Left lung (tissue), 10 donors: Measurements from ENCODE around the gene FRY. TPM values are rescaled to one million over a fixed set of nuclear protein-coding genes. Genes with fewer than 3 reads are reported as not detected.

Experiments
- ATAC-seq: fragments of 200-7000 bp; cut with Tn5 transposase; one replicate; pipeline ENCODE4 v1.9.1; 2020; ENCODE audit warnings: moderate library complexity
- DNase-seq, 4 donors: peaks; one replicate each; pipeline ENCODE4 v3.0.0-alpha.2; 2013 to 2020
- H3K27ac ChIP-seq, 2 donors: fragments of 200-600 bp; sonication (generic) in 1 of 2; one replicate each; pipeline versions ENCODE4 v1.5.0 to v1.8.0; 2020 to 2021
- H3K27me3 ChIP-seq, 2 donors: fragments of 200-600 bp; sonication (generic) in 1 of 2; one replicate each; pipeline versions ENCODE4 v1.5.0 to v1.8.0; 2020 to 2021
- H3K36me3 ChIP-seq, 2 donors: fragments of 200-600 bp; sonication (generic) in 1 of 2; one replicate each; pipeline versions ENCODE4 v1.5.0 to v1.8.0; 2020 to 2021
- H3K4me1 ChIP-seq, 2 donors: fragments of 200-600 bp; one replicate each; pipeline ENCODE4 v1.8.0; 2021
- H3K4me3 ChIP-seq, 2 donors: fragments of 200-600 bp; sonication (generic) in 1 of 2; one replicate each; pipeline versions ENCODE4 v1.5.0 to v1.8.0; 2020 to 2021; ENCODE audit warnings: mild to moderate bottlenecking in 1 of 2
- H3K9me3 ChIP-seq, 2 donors: fragments of 200-600 bp; sonication (generic) in 1 of 2; one replicate each; pipeline versions ENCODE4 v1.5.0 to v1.8.0; 2020 to 2021
- intact Hi-C, 2 donors: fragments of 100-400 bp; cut with DNase I; formaldehyde crosslinking; loops; one replicate each; pipeline versions ENCODE4 v1.11.2 to v1.14.2; 2022
- polyA plus RNA-seq, 6 donors: library from polyadenylated mRNA; unstranded; fragments of 120-200 nt; gene quantifications; one replicate each; pipeline ENCODE4 v1.2.1, GENCODE V29; 2013; ENCODE audit not compliant: insufficient read length in 6 of 6
- total RNA-seq, 2 donors: library from RNA; stranded (reverse); fragmentation: NEBNext Ultra II Directional; extraction: Animal tissue kit (Norgen Biotek cat#: 25700); gene quantifications; one replicate each; pipeline ENCODE4 v1.2.1, GENCODE V29; 2021
- TF ChIP-seq, protein P1 (sequence below), 2 donors: fragments of 200-600 bp; sonication (generic) in 1 of 2; IDR thresholded peaks; one replicate each; pipeline versions ENCODE4 v1.5.0 to v1.8.0; 2021; ENCODE audit warnings: antibody characterized with exemption in 2 of 2
- donor health status: DM: no; HTN: yes; CAD: no.
- donor health status: DM: no; HTN: no; CAD: no.

Gene FRY
- total and polyA plus RNA-seq, 8 donors = 41.6 to 53.4 (median 49.2) TPM

DNA sequence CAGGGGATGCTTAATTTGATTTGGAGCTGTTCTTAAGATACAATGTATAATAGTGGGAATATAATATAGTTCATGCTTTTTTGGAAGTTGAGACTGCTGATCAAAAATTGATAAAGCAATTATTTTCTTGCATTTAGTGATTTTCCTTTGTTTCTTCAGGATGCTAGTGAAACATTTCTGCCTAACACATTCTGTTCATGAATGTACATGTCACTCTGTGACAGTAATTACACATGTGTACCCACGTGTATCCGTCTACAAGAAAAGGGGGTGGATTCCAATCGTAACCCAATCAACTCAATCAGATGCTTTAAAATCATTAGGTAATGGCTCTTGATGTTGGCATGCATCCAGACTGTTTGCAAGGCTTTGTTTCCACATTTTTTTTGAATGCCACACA is 5.0 kb upstream of the FRY start:
- H3K4me1 ChIP-seq = peaks cover 0 to 10% of the 10 kb centered on the region in 2 donors
- H3K4me3 ChIP-seq = no peak overlapping the region
- TF ChIP-seq, protein P1, sequence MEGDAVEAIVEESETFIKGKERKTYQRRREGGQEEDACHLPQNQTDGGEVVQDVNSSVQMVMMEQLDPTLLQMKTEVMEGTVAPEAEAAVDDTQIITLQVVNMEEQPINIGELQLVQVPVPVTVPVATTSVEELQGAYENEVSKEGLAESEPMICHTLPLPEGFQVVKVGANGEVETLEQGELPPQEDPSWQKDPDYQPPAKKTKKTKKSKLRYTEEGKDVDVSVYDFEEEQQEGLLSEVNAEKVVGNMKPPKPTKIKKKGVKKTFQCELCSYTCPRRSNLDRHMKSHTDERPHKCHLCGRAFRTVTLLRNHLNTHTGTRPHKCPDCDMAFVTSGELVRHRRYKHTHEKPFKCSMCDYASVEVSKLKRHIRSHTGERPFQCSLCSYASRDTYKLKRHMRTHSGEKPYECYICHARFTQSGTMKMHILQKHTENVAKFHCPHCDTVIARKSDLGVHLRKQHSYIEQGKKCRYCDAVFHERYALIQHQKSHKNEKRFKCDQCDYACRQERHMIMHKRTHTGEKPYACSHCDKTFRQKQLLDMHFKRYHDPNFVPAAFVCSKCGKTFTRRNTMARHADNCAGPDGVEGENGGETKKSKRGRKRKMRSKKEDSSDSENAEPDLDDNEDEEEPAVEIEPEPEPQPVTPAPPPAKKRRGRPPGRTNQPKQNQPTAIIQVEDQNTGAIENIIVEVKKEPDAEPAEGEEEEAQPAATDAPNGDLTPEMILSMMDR (IDR thresholded peaks at IDR 0.05) = no peak
- no peaks in the 10 kb centered on the region for H3K27me3 ChIP-seq
- no peaks in the 10 kb centered on the region for H3K9me3 ChIP-seq
- ATAC-seq (no peak), DNase-seq (no peak)
- no peaks in the 10 kb centered on the region for H3K36me3 ChIP-seq
- no peak overlapping the region for H3K27ac ChIP-seq
- intact Hi-C loops = no loop called here

DNA sequence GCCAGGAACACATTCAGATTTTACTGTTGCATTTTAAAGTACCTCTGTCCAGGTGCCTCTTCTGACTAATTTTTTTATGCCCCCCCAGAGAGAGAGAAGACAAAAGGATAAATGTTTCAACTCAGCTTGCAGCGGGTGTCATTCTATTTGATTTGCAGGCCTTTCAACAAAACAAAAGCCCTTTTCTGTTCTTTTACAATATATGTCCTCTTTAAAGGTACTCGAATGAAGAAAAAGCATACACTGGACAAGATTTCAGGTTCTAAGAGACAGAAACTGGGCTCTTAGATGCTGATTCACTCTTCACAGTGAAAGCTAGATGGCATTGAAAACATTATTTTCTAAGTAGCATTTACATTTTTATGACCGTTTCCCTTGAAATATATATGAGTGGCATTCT is 2.9 kb upstream of the FRY start:
- intact Hi-C loops = no loop called here
- H3K36me3 ChIP-seq = no peaks in the 10 kb centered on the region
- TF ChIP-seq, protein P1 (IDR thresholded peaks at IDR 0.05) = no peak
- H3K4me3 ChIP-seq = no peak overlapping the region
- ATAC-seq (no peak), DNase-seq (no peak)
- no peaks in the 10 kb centered on the region for H3K27me3 ChIP-seq
- peaks cover 0 to 28% of the 10 kb centered on the region in 2 donors for H3K4me1 ChIP-seq
- no peak overlapping the region for H3K27ac ChIP-seq
- no peaks in the 10 kb centered on the region for H3K9me3 ChIP-seq

DNA sequence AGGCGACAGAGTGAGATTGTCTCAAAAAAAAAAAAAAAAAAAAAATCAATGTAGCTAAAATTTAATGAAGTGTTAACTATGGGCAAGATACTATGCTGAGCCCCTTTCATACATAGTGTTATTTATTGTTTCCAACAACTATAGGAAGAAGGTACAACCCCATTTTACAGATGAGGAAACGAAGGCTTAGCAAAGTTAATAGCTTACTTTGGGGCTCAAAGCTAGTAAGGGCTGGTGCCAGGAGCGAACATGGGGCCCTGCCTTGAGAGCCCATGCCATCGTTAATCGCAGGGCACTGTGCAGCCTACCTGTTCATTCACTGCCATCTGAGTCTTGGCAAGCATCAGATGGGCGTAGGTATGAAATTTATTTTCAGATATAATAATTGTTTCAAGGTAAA is 1.9 kb upstream of the FRY start:
- no peak for ATAC-seq
- intact Hi-C loops = no loop called here

DNA sequence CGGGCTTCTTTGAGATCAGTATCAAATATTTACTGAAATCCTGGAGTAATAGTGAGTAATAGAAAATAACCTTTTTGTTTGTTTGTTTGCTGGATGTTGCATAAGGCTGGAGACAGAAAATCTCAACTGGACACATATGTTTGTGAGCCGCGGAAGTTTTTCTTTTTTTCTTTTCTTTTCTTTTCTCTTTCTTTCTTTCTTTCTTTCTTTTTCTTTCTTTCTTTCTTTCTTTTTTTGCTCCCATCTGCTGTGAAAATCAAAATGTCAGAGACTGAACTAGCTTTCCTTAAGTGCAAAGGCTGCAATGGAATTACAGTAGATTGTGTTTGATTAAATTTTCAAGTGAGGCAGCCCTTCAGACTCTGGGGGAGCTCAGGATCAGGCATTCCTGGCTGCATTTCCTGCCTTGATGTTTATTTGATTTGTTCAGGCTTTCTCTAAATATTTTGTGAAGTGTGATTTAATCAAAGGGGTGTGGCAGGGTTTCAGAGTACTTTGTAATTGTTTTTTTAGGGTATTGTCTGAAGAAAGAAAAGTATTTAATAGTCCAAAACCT is 319 bp downstream of the FRY start:
- TF ChIP-seq, protein P1 (IDR thresholded peaks at IDR 0.05) = no peak
- Histone ChIP-seq H3K9me3 (no peaks in the 10 kb centered on the region), H3K27me3 (no peaks in the 10 kb centered on the region), H3K4me3 (peak overlapping the region; percentile 73 to 79), H3K36me3 (no peaks in the 10 kb centered on the region), H3K4me1 (peaks cover 0 to 51% of the 10 kb centered on the region in 2 donors), H3K27ac (peak overlapping the region; percentile 76 to 77)
- DNase-seq (no peak), ATAC-seq (no peak)
- intact Hi-C loops = no loop called here

More for the DNA sequence above, 1.9 kb upstream of the FRY start:
- no peak for DNase-seq
- Histone ChIP-seq H3K27ac (no peak overlapping the region), H3K36me3 (no peaks in the 10 kb centered on the region), H3K9me3 (no peaks in the 10 kb centered on the region), H3K4me1 (peaks cover 0 to 36% of the 10 kb centered on the region in 2 donors), H3K4me3 (no peak overlapping the region), H3K27me3 (no peaks in the 10 kb centered on the region)
- TF ChIP-seq, protein P1 (IDR thresholded peaks at IDR 0.05) = no peak

DNA sequence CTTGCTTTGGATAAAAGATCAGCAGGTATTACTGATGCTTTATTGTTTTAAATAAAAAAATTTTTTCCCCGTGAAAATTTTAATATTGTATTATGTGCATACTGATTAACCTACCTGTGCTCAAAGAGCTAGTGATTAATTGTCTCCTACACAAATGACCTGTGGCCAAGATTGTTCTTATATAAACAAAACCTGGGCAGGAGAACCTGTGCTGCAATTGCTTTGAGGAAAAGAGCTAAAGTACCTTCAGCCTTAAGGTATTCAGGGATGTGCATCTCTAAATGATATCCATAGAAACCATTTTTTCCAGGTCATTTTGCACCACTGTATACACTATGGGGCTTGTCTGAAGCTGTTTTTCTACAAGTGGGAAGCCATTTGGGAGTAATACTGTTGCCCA is 1.2 kb downstream of the FRY start:
- Histone ChIP-seq H3K9me3 (no peaks in the 10 kb centered on the region), H3K4me3 (no peak overlapping the region), H3K27ac (no peak overlapping the region), H3K4me1 (peaks cover 0 to 51% of the 10 kb centered on the region in 2 donors), H3K27me3 (no peaks in the 10 kb centered on the region), H3K36me3 (no peaks in the 10 kb centered on the region)
- TF ChIP-seq, protein P1 (IDR thresholded peaks at IDR 0.05) = no peak
- ATAC-seq = no peak
- intact Hi-C loops = no loop called here
- no peak for DNase-seq
